NB4 (cell line): ENCODE results near the gene KLF3.

Experiments used
- DNase-seq: peaks from one replicate; pipeline ENCODE4 v3.0.0; 2010; ENCODE audit warnings: low read depth
- H3K4me3 ChIP-seq: one replicate; pipeline ENCODE4 v1.5.1; 2011; ENCODE audit warnings: mild to moderate bottlenecking, low read depth, low read length, moderate library complexity
- MYC ChIP-seq: IDR thresholded peaks from 2 replicates; pipeline ENCODE4 v1.6.1; 2011; ENCODE audit warnings: low read depth, low read length
- POLR2A ChIP-seq: IDR thresholded peaks from 2 replicates; pipeline ENCODE4 v1.6.1; 2011; ENCODE audit warnings: mild to moderate bottlenecking; ENCODE audit not compliant: insufficient read length; ENCODE audit errors: extremely low read depth
- TF ChIP-seq, protein P1 (sequence below): IDR thresholded peaks from one replicate; pipeline ENCODE4 v1.5.1; 2012; ENCODE audit warnings: low read depth, low read length
- TF ChIP-seq, protein P2 (sequence below): IDR thresholded peaks from 2 replicates; pipeline ENCODE4 v1.6.1; 2011; ENCODE audit warnings: low read depth, low read length

KLF3 gene

DNA sequence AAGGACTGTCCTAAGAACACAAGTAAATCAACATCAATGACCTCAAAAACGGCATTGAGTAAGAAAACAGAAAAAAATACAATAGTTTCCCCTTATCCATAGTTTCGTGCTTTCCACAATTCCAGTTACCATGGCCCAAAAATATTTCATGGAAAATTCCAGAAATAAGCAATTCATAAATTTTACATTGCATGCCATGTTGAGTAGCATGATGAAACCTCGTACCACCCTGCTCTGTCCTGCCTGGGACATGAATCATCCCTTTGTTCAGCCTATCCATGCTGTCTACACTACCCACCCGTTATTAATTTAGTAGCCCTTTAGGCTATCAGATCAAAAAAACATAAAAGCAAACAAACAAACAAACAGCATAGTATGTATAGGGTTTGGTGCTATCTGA, 51.1 kb downstream of the KLF3 start:
- no peak overlapping the region for H3K4me3 ChIP-seq
- TF ChIP-seq POLR2A: no peak
- TF ChIP-seq, protein P1, sequence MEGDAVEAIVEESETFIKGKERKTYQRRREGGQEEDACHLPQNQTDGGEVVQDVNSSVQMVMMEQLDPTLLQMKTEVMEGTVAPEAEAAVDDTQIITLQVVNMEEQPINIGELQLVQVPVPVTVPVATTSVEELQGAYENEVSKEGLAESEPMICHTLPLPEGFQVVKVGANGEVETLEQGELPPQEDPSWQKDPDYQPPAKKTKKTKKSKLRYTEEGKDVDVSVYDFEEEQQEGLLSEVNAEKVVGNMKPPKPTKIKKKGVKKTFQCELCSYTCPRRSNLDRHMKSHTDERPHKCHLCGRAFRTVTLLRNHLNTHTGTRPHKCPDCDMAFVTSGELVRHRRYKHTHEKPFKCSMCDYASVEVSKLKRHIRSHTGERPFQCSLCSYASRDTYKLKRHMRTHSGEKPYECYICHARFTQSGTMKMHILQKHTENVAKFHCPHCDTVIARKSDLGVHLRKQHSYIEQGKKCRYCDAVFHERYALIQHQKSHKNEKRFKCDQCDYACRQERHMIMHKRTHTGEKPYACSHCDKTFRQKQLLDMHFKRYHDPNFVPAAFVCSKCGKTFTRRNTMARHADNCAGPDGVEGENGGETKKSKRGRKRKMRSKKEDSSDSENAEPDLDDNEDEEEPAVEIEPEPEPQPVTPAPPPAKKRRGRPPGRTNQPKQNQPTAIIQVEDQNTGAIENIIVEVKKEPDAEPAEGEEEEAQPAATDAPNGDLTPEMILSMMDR: no peak
- TF ChIP-seq, protein P2, sequence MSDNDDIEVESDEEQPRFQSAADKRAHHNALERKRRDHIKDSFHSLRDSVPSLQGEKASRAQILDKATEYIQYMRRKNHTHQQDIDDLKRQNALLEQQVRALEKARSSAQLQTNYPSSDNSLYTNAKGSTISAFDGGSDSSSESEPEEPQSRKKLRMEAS: no peak
- no peak for TF ChIP-seq MYC
- no peak for DNase-seq

DNA sequence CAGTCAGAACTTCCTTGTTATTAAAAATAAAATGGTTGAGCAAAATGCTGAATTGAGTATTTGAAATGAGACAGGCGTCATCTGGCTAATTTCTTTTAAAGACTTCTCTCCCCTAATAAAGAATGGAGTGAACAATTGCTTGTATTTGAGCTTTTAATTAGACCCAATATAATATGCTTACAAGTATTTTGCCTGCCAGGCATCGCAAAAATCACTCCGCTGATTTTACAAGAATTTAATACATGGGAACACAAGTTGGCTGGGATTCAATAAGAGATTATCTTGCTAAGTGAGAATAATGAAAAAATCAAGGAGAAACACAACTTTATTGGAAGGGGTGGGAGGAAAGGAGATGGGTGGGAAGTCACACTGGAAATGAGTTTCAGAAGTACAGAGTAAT, 52.3 kb downstream of the KLF3 start:
- H3K4me3 ChIP-seq: no peak overlapping the region
- DNase-seq: no peak
- TF ChIP-seq POLR2A (no peak), MYC (no peak)
- TF ChIP-seq, protein P2: no peak
- TF ChIP-seq, protein P1: no peak

DNA sequence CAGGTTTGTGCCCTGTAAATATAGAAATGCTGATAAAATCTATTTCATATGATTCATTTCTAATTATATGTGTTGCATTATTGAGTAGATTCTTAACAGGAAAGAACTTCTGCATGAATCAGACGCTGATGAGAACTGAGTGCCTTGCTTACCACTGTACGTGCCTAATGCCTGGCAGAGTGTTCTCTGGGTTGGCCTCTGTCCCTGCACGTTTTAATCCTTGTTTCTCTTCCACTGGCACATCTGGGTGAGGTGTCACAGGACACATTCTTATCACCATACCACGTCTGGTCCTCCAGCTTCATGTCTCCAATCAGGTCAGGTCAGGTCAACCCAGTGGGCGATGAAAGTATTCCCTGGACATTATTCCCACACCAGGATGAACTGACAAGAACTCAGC, 53.6 kb downstream of the KLF3 start:
- H3K4me3 ChIP-seq: no peak overlapping the region
- DNase-seq: no peak
- no peak for TF ChIP-seq POLR2A
- TF ChIP-seq MYC: no peak
- TF ChIP-seq, protein P1: no peak
- TF ChIP-seq, protein P2: no peak

DNA sequence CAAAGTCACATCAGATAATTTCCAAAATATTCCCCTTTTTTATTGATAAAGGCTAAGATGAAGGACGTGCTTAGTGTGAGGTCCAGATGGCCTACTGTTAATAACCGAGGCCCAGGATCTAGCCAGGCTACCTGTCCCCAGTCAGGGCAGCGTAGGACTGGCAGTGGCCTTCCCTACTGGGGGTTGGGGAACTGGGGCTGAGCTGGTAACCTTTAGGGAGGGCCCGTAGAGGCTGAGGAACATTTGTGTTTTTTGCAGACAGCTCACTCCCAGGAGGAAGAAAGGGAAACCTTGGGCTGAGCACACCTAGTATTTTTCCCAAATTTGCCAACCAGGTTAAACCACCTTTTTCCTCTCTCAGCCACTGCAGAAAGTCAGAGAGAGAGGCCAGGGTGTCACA, 59.1 kb downstream of the KLF3 start:
- H3K4me3 ChIP-seq: no peak overlapping the region
- no peak for DNase-seq
- TF ChIP-seq MYC (no peak), POLR2A (no peak)
- TF ChIP-seq, protein P1: no peak
- TF ChIP-seq, protein P2: no peak

DNA sequence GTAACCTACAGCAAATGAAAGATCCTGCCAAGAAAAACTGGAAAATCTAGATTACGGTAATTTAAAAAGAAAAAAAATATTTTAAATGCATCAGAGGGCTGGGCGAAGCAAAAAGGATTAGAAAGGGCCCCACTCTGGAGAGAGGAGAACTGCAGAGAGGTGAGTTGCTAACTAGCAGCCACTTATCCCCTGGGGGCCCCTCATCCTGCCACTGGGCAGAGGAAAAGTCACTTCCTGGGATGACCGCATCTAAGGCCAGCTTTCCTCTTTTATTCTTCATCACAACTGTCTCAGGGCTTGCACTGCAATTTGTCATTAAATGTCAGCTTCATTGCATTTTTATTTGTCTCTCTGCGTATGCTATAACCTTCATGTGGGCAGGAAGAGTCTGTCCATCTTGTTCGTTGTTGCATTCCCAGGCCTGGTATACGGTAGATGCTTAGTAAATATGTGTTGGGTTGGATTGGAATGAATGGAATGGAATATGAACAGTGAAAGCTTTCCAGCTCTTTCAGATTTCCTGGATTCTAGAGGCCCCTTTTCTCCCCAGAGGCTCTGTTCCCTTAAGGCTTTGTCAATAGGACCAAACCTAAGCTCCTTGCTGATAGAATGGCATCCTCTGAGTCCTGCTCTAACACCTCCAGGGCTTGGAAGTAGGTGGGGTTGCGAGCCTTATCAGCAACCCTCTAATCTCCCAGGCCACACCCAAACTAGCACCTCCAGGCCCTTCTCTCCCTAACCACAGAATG, 59.9 kb downstream of the KLF3 start:
- H3K4me3 ChIP-seq: no peak overlapping the region
- no peak for DNase-seq

More for the DNA sequence above, 59.9 kb downstream of the KLF3 start:
- no peak for TF ChIP-seq POLR2A
- TF ChIP-seq MYC: no peak
- TF ChIP-seq, protein P2: no peak
- TF ChIP-seq, protein P1: no peak
